NCI-H446 treated with DMSO at 0.1 percent for 48 hours (cell line): ENCODE measurements around the gene FHAD1.

Source experiments
- DNase-seq: peaks from one replicate; lab custom pipeline; 2025; lab: John Stamatoyannopoulos, UW

FHAD1 gene

GRCh38 chr1:15326691-15327588 is 79.9 kb downstream of the FHAD1 start:
- peak; percentile 73 for DNase-seq

- peak; percentile 83 for DNase-seq
These were observed 81.5 kb downstream of the FHAD1 start for GRCh38 chr1:15328351-15329103.

DNA sequence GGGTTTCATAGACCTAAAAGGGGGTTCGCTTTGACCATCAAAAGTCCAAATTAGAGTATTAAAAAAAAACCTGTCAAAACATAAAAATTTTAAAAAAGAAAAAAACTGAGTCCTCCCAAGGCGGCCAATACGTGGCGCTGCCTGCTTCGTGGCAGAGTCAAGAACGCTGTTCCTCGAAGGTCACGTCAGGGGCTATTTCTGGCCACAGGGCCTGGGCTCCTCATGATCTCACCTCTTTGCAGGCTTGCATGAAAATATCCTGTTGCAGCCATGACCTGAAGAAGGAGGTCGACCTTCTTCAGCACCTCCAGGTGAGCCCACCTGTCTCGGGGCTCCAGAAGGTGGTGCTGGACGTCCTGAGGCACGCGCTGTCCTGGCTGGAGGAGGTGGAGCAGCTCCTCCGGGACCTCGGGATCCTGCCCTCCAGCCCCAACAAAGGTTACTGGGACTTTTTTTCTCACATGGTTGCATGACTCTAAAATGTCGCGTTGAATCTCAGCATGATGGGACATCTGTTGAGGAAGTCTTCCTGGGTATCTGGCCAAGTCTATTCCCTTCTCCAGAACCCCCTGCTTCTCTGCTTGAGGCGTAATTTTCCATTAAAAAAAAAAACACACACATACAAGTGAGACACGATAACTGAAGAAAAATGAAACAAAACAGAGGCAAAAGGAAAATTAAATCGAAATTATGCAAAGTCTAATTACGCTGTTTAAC is 82.2 kb downstream of the FHAD1 start:
- DNase-seq: no peak

DNA sequence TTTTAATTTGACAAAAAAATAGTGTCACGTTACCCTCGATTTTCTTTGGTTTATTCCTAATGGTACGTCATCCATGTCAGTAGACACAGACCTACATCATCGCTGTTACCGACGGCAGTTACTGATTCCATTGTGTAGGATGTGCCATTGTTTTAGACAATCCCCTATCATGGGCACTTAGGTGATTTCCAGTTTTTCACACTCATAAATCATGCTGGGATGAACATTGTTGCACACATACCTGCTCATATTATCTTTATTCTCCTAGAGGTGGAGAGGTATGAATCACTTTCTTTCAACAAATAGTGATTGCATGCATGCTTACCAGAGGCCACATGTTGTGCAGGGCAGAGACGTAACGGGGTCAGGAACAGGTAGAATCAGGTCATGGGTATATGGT is 83.0 kb downstream of the FHAD1 start:
- DNase-seq: no peak

- no peak for DNase-seq
These were observed 84.2 kb downstream of the FHAD1 start for GRCh38 chr1:15331180-15331579.

DNA sequence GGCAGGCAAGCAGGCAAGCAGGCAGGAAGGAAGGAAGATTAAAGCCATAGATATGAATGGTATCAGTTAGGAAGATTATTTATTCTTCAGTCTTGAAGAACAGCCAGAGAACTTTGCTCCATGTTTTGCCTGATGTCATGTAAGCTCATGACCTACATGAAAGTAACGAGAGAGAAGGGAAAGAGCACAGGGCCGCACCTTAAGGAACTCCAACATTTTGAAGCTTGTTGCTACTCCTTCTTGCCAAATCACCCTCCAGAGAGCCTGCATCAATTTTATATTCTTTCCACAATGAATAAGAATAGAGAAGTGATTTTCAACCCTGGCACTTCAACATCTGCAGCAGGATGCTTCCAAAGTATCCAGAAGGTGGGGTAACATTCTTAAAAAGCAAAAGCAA is 84.7 kb downstream of the FHAD1 start:
- DNase-seq: no peak

- no peak for DNase-seq
These were observed 85.5 kb downstream of the FHAD1 start for GRCh38 chr1:15332525-15332924.

GRCh38 chr1:15332952-15333715 is 86.1 kb downstream of the FHAD1 start:
- no peak for DNase-seq

DNA sequence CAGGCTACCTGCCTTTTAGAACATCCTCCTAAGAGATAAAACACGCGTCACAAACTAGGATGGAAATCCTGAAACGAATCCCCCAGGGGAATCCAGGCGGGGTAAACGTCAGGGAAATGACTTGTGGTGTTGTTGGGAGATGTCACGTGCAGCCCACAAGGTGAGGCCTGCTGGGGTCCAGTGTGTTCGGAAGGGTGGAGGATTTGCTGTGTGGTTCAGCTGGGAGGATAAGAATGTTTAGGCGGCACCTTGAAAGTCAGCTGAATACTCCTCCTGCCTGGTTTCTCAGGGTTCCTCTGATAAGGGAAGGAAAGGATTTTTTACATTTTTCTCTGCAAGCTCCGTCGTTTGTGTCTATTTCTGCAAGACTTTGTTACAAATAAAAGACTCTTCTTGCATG is 88.0 kb downstream of the FHAD1 start:
- no peak for DNase-seq

GRCh38 chr1:15336866-15337265 is 89.8 kb downstream of the FHAD1 start:
- DNase-seq: no peak

GRCh38 chr1:15337656-15338402 is 90.8 kb downstream of the FHAD1 start:
- peak; percentile 19 for DNase-seq

DNA sequence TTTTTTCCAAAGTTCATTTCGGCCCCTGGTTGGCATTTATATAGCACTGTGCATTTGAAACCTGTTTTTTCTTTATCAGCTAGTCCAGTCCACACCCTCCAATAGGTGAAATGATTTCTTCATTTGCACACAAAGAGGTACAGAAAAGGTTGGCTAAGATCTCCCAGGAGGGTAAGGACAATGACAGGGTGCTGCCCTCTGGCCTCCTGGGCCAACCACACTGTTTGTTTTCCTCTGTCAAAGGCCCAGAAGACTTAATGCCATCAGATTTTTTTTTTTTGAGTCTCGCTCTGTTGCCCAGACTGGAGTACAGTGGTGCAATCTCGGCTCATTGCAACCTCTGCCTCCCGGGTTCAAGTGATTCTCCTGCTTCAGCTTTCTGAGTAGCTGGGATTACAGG is 92.5 kb downstream of the FHAD1 start:
- no peak for DNase-seq

DNA sequence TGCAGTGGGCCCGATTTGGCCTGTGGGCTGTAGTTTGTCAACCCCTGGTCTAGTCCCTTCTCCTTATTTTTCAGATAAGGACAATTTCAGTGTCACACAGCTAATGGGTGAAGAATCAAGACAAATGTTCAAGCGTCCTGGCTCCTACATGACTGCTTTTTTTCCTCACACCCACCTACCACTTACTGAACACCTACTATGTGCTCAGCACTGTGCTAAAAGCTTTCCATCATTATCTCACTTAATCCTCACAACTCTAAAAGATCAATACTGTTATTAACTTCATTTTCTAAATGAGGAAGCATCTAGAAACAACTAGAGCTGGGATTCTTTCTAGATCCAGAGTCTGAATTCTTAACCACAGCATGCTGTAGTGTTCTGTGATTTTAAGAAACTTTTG is 94.2 kb downstream of the FHAD1 start:
- no peak for DNase-seq

GRCh38 chr1:15341634-15342407 is 94.8 kb downstream of the FHAD1 start:
- DNase-seq: no peak

DNA sequence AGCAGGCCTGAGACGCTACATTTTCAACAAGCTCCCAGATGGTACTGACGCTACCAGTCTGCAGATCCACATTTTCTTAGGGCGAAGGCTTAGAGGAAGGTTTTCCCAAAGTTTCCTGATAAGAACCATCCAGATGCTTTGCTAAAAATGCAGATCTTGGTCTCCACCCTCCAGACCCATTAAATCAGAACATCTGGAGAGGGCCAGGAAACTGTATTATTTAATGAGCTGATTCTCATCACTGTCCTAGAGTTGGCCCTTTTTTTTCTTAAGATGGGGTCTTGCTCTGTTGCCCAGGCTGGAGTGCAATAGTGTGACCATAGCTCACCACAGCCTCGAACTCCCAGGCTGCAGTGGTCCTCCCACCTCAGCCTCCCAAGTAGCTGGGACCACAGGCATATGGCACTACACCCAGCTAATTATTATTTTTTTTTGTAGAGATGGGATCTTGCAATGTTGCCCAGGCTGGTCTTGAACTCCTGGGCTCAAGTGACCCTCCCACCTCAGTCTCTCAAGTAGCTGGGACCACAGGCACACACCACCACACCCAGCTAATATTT is 95.5 kb downstream of the FHAD1 start:
- no peak for DNase-seq

GRCh38 chr1:15343099-15343498 is 96.1 kb downstream of the FHAD1 start:
- DNase-seq: no peak

GRCh38 chr1:15343729-15344128 is 96.7 kb downstream of the FHAD1 start:
- no peak for DNase-seq

DNA sequence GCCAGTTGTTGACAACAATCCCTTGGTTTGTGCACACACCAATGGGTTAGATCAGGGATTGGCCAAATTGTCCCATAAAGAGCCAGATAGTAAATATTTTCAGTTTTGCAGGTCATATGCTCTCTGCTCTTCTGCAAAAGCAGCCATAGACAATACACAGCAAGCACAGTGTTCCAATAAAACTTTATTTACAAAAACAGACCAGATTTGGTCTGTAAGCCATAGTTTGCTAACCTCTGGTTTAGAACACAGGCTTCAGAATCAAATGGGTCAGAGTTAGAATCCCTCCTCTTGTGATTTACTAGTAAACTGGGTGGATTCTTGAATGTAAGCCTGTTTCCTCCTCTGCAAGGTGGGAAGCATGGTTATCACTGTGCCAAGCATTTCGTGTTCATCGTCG is 97.4 kb downstream of the FHAD1 start:
- DNase-seq: no peak

- DNase-seq: no peak
These were observed 98.0 kb downstream of the FHAD1 start for GRCh38 chr1:15344800-15345704.
